Trophoblast cell (in vitro differentiated cells and primary cell): ENCODE measurements around the gene TWIST2.

ENCODE experiments used
- DNase-seq, 2 donors: peaks; one replicate each; pipeline ENCODE4 v3.0.0-alpha.2; 2016
- H2AFZ ChIP-seq: 2 replicates; pipeline ENCODE4 v1.6.1; 2013; ENCODE audit warnings: low read length, moderate library complexity, mild to moderate bottlenecking; ENCODE audit not compliant: insufficient read depth, poor library complexity
- H2AK5ac ChIP-seq: 2 replicates; pipeline ENCODE4 v1.6.1; 2013; ENCODE audit warnings: mild to moderate bottlenecking, low read length
- H2BK120ac ChIP-seq: 2 replicates; pipeline ENCODE4 v1.6.1; 2013; ENCODE audit warnings: low read length, mild to moderate bottlenecking, moderate library complexity; ENCODE audit not compliant: insufficient read depth, poor library complexity
- H2BK12ac ChIP-seq: 2 replicates; pipeline ENCODE4 v1.6.1; 2013; ENCODE audit warnings: mild to moderate bottlenecking, low read length, moderate library complexity
- H2BK5ac ChIP-seq: 2 replicates; pipeline ENCODE4 v1.6.1; 2013; ENCODE audit warnings: low read length, low read depth, moderate library complexity, mild to moderate bottlenecking; ENCODE audit not compliant: poor library complexity
- H3K14ac ChIP-seq: 2 replicates; pipeline ENCODE4 v1.6.1; 2013; ENCODE audit warnings: mild to moderate bottlenecking, low read length
- H3K18ac ChIP-seq: 2 replicates; pipeline ENCODE4 v1.6.1; 2013; ENCODE audit warnings: mild to moderate bottlenecking, low read length
- H3K23ac ChIP-seq: 2 replicates; pipeline ENCODE4 v1.6.1; 2013; ENCODE audit warnings: low read length
- H3K27ac ChIP-seq: 2 replicates; pipeline ENCODE4 v1.5.1; 2013; ENCODE audit warnings: low read depth, mild to moderate bottlenecking, inconsistent platforms, low read length, moderate library complexity
- H3K27me3 ChIP-seq: 2 replicates; pipeline ENCODE4 v1.6.1; 2013; ENCODE audit warnings: inconsistent platforms, mild to moderate bottlenecking, low read length, moderate library complexity; ENCODE audit not compliant: insufficient read depth
- H3K36me3 ChIP-seq, 2 experiments: 1 replicate in 1 of 2; 2 replicates in 1 of 2; pipeline ENCODE4 v1.6.1; 2013; ENCODE audit warnings: low read length in 2 of 2, mild to moderate bottlenecking in 2 of 2, moderate library complexity in 1 of 2; ENCODE audit not compliant: insufficient read depth in 2 of 2, control insufficient read depth in 1 of 2
- H3K4ac ChIP-seq: 2 replicates; pipeline ENCODE4 v1.6.1; 2013; ENCODE audit warnings: low read depth, mild to moderate bottlenecking, low read length, moderate library complexity
- H3K4me1 ChIP-seq, 2 experiments: 1 replicate in 1 of 2; 2 replicates in 1 of 2; pipeline ENCODE4 v1.6.1; 2013; ENCODE audit warnings: low read length in 2 of 2, mild to moderate bottlenecking in 2 of 2, moderate library complexity in 1 of 2; ENCODE audit not compliant: insufficient read depth in 2 of 2, control insufficient read depth in 1 of 2
- H3K4me2 ChIP-seq: 2 replicates; pipeline ENCODE4 v1.6.1; 2013; ENCODE audit warnings: inconsistent platforms, mild to moderate bottlenecking, low read length, moderate library complexity
- H3K4me3 ChIP-seq: 2 replicates; pipeline ENCODE4 v1.5.1; 2013; ENCODE audit warnings: mild to moderate bottlenecking, low read depth, low read length, inconsistent platforms
- H3K79me1 ChIP-seq: one replicate; pipeline ENCODE4 v1.6.1; 2013; ENCODE audit warnings: low read length
- H3K79me2 ChIP-seq: 2 replicates; pipeline ENCODE4 v1.6.1; 2013; ENCODE audit warnings: low read length, mild to moderate bottlenecking; ENCODE audit not compliant: control insufficient read depth, insufficient read depth, poor library complexity
- H3K9ac ChIP-seq: 2 replicates; pipeline ENCODE4 v1.6.1; 2013; ENCODE audit warnings: mild to moderate bottlenecking, low read length
- H3K9me3 ChIP-seq: 2 replicates; pipeline ENCODE4 v1.6.1; 2013; ENCODE audit warnings: low read depth, mild to moderate bottlenecking, control low read depth, inconsistent platforms, low read length; ENCODE audit not compliant: insufficient read depth
- H4K12ac ChIP-seq: 2 replicates; pipeline ENCODE4 v1.6.1; 2013; ENCODE audit warnings: low read depth, mild to moderate bottlenecking, low read length, moderate library complexity
- H4K8ac ChIP-seq: 2 replicates; pipeline ENCODE4 v1.6.1; 2013; ENCODE audit warnings: low read depth, mild to moderate bottlenecking, low read length, moderate library complexity
- H4K91ac ChIP-seq: one replicate; pipeline ENCODE4 v1.6.1; 2013; ENCODE audit warnings: low read depth, mild to moderate bottlenecking, low read length, moderate library complexity
- WGBS: extraction: QIAGEN DNeasy Blood & Tissue Kit; methylation state at CpG from one replicate; pipeline ENCODE4 v1.1.7; 2013; ENCODE audit warnings: missing lambda C conversion rate; ENCODE audit not compliant: insufficient read length, insufficient coverage; ENCODE audit errors: extremely low coverage; 5-methylcytosine and 5-hydroxymethylcytosine counted together

Gene TWIST2

GRCh38 chr2:238853218-238853617 is 5.3 kb downstream of the TWIST2 start:
- Histone ChIP-seq H4K91ac (no peak overlapping the region), H3K4me1 (peaks cover 3 to 4% of the 10 kb centered on the region in 2 experiments), H3K27ac (no peak overlapping the region), H2BK5ac (no peak overlapping the region), H2AK5ac (no peak overlapping the region), H3K4me3 (no peak overlapping the region), H3K79me1 (no peaks in the 10 kb centered on the region), H3K14ac (no peak overlapping the region), H3K18ac (no peak overlapping the region), H3K9me3 (peaks cover 2% of the 10 kb centered on the region), H3K27me3 (peaks cover 17% of the 10 kb centered on the region), H3K4ac (no peak overlapping the region), H3K79me2 (no peaks in the 10 kb centered on the region), H3K36me3 (no peaks in the 10 kb centered on the region), H2BK120ac (no peak overlapping the region), H3K4me2 (no peak overlapping the region), H3K23ac (no peak overlapping the region), H3K9ac (no peak overlapping the region), H4K12ac (no peak overlapping the region), H2AFZ (no peak overlapping the region), H2BK12ac (no peak overlapping the region), H4K8ac (no peak overlapping the region)
- WGBS: no CpG with 5 or more reads among the region's 1 CpG
- DNase-seq: no peak

GRCh38 chr2:238853721-238854120 is 5.8 kb downstream of the TWIST2 start:
- Histone ChIP-seq H3K9ac (no peak overlapping the region), H2AFZ (no peak overlapping the region), H2BK12ac (no peak overlapping the region), H4K91ac (no peak overlapping the region), H3K36me3 (no peaks in the 10 kb centered on the region), H3K27ac (no peak overlapping the region), H3K27me3 (peaks cover 12% of the 10 kb centered on the region), H3K79me2 (no peaks in the 10 kb centered on the region), H3K4ac (no peak overlapping the region), H3K14ac (no peak overlapping the region), H2AK5ac (no peak overlapping the region), H3K4me2 (no peak overlapping the region), H3K18ac (no peak overlapping the region), H2BK5ac (no peak overlapping the region), H4K12ac (no peak overlapping the region), H3K79me1 (no peaks in the 10 kb centered on the region), H3K23ac (no peak overlapping the region), H4K8ac (no peak overlapping the region), H3K4me3 (no peak overlapping the region), H2BK120ac (no peak overlapping the region), H3K9me3 (no peaks in the 10 kb centered on the region), H3K4me1 (no peaks in the 10 kb centered on the region)
- DNase-seq: no peak
- WGBS: no CpG with 5 or more reads among the region's 9 CpGs

DNA sequence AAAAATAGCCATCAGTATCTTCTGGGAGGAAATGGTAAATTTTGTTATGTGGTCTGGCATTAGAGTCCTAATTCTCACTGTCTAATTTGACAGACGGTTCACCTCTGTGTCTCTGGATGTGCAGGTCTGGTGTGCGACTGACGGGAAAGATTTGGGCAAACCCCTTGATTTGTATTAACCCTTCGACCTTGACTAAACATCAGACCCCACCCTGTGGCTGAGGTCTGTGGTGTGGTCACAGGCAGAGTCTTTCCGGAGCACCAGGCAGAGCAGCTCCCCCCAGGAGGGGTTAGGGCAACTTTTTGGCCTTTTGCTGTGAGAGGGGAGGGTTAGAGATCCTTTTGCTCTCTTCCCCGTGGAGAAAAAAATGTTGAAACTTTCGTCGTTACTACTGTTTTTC is 6.4 kb downstream of the TWIST2 start:
- Histone ChIP-seq H3K18ac (no peak overlapping the region), H3K27me3 (peaks cover 7% of the 10 kb centered on the region), H3K9me3 (no peaks in the 10 kb centered on the region), H3K4ac (no peak overlapping the region), H2AK5ac (no peak overlapping the region), H3K9ac (no peak overlapping the region), H3K4me1 (no peaks in the 10 kb centered on the region), H3K23ac (no peak overlapping the region), H2BK5ac (no peak overlapping the region), H3K4me2 (no peak overlapping the region), H3K79me1 (no peaks in the 10 kb centered on the region), H4K91ac (no peak overlapping the region), H3K36me3 (no peaks in the 10 kb centered on the region), H3K4me3 (no peak overlapping the region), H3K14ac (no peak overlapping the region), H4K8ac (no peak overlapping the region), H2BK120ac (no peak overlapping the region), H2BK12ac (no peak overlapping the region), H3K79me2 (no peaks in the 10 kb centered on the region), H3K27ac (no peak overlapping the region), H4K12ac (no peak overlapping the region), H2AFZ (no peak overlapping the region)
- no peak for DNase-seq
- WGBS: no CpG with 5 or more reads among the region's 8 CpGs

- Histone ChIP-seq H3K36me3 (no peaks in the 10 kb centered on the region), H3K9me3 (no peaks in the 10 kb centered on the region), H3K14ac (no peak overlapping the region), H3K79me2 (no peaks in the 10 kb centered on the region), H4K91ac (no peak overlapping the region), H2BK5ac (no peak overlapping the region), H2BK120ac (no peak overlapping the region), H3K79me1 (no peaks in the 10 kb centered on the region), H3K4ac (no peak overlapping the region), H2AK5ac (no peak overlapping the region), H3K27me3 (peaks cover 2% of the 10 kb centered on the region), H3K23ac (no peak overlapping the region), H2BK12ac (no peak overlapping the region), H3K4me3 (no peak overlapping the region), H3K27ac (no peak overlapping the region), H4K8ac (no peak overlapping the region), H3K4me1 (no peaks in the 10 kb centered on the region), H3K9ac (no peak overlapping the region), H4K12ac (no peak overlapping the region), H3K4me2 (no peak overlapping the region), H2AFZ (no peak overlapping the region), H3K18ac (no peak overlapping the region)
- no CpG with 5 or more reads among the region's 18 CpGs for WGBS
- no peak for DNase-seq
These were observed 6.9 kb downstream of the TWIST2 start for GRCh38 chr2:238854699-238855229.
